Heart left ventricle (tissue), 16 donors: ENCODE data around the gene CAGE1. TPM values are rescaled to one million over a fixed set of nuclear protein-coding genes. Genes with fewer than 3 reads are reported as not detected.

ENCODE experiments used
- ATAC-seq, 4 donors: fragments of 200-7000 bp; cut with Tn5 transposase; one replicate each; pipeline ENCODE4 v1.9.1; 2020 to 2022; ENCODE audit warnings: moderate library complexity in 4 of 4, mild to moderate bottlenecking in 3 of 4, moderate number of reproducible peaks in 1 of 4
- DNase-seq, 5 donors: peaks; one replicate each; pipeline ENCODE4 v3.0.0-alpha.2; 2020
- H3K27ac ChIP-seq, 12 donors: fragments of 200-600 bp; sonication (generic) in 4 of 12; one replicate each; pipeline versions ENCODE4 v1.5.0 to v1.8.0; 2016 to 2022; ENCODE audit warnings: mild to moderate bottlenecking in 2 of 12
- H3K27me3 ChIP-seq, 9 donors: fragments of 200-600 bp; sonication (generic) in 2 of 9; one replicate each; pipeline versions ENCODE4 v1.5.1 to v1.8.0; 2016 to 2022; ENCODE audit warnings: mild to moderate bottlenecking in 3 of 9
- H3K36me3 ChIP-seq, 9 donors: fragments of 200-600 bp; sonication (generic) in 2 of 9; one replicate each; pipeline versions ENCODE4 v1.5.0 to v1.8.0; 2018 to 2022; ENCODE audit warnings: mild to moderate bottlenecking in 2 of 9
- H3K4me1 ChIP-seq, 12 donors: fragments of 200-600 bp; sonication (generic) in 4 of 12; one replicate each; pipeline versions ENCODE4 v1.5.0 to v1.8.0; 2016 to 2022; ENCODE audit warnings: mild to moderate bottlenecking in 3 of 12
- H3K4me3 ChIP-seq, 12 donors: fragments of 200-600 bp; sonication (generic) in 4 of 12; one replicate each; pipeline versions ENCODE4 v1.5.0 to v1.8.0; 2017 to 2022; ENCODE audit warnings: mild to moderate bottlenecking in 9 of 12, moderate library complexity in 4 of 12
- H3K9me3 ChIP-seq, 12 donors: fragments of 200-600 bp; sonication (generic) in 4 of 12; one replicate each; pipeline versions ENCODE4 v1.5.0 to v1.8.0; 2016 to 2022; ENCODE audit warnings: mild to moderate bottlenecking in 1 of 12
- CTCF ChIP-seq, 12 donors: fragments of 200-600 bp; sonication (generic) in 4 of 12; IDR thresholded peaks; one replicate each; pipeline versions ENCODE4 v1.5.0 to v1.8.0; 2018 to 2022; ENCODE audit warnings: antibody characterized with exemption in 12 of 12, mild to moderate bottlenecking in 5 of 12
- POLR2A ChIP-seq, 2 donors: fragments of 450-650 bp; IDR thresholded peaks; one replicate each; pipeline ENCODE4 v1.6.1; 2017; ENCODE audit warnings: antibody characterized with exemption in 2 of 2, mild to moderate bottlenecking in 2 of 2, moderate library complexity in 2 of 2
- WGBS, 4 donors: extraction: QIAGEN DNeasy Blood & Tissue Kit in 2 of 4; methylation state at CpG; one replicate each; pipeline versions ENCODE4 v1.1.5 to v1.1.7; 2013 to 2018; 5-methylcytosine and 5-hydroxymethylcytosine counted together
- intact Hi-C, 10 donors: fragments of 100-400 bp; cut with DNase I; formaldehyde crosslinking; loops; one replicate each; pipeline versions ENCODE4 v1.11.1 to v1.14.2; 2022
- polyA plus RNA-seq, 2 donors: library from polyadenylated mRNA; stranded (reverse); fragments of 200-250 nt; gene quantifications; one replicate each; pipeline ENCODE4 v1.2.3, GENCODE V29; 2013
- total RNA-seq, 9 donors: library from RNA; depleted of rRNA in 2 of 9; stranded (reverse); fragments of >200 nt in 2 of 9; fragmentation: NEBNext Ultra II Directional in 3 of 9; extraction: Animal tissue kit (Norgen Biotek cat#: 25700) in 3 of 9; gene quantifications; one replicate each; pipeline versions ENCODE4 v1.1.0 to v1.2.4, GENCODE V29; 2016 to 2023
- donor health status: ischemic (EF 13 %, LVEDD 7.1; RV severe dilation, severe dysfunction).
- donor health status: healthy with polysubstance abuse.
- donor health status: DM: no; HTN: yes; CAD: no.
- donor health status: DM: no; HTN: no; CAD: no.
- donor health status: ischemic (EF 25% LVEDD 6.9; RV normal size, moderate dysfunction).
- donor health status: ischemic (EF 25% LVEDD 5.7; RV mildly dilated, moderate dysfunction).
- donor health status: healthy.
- donor health status: DM: yes; HTN: yes; CAD: no.
- donor health status: ischemic (EF 35%, LVEDD 5.7; RV mildly dilated, moderate dysfunction).
- donor health status: nonischemic (EF 11% LVEDD 7.7; RV severe dilation, severe dysfunction).
- donor health status: DM: yes; HTN: yes; CAD: no.
- donor health status: PGD.
- donor health status: ischemic (EF 29% LVEDD 5.4; RV normal size, mild dysfunction).
- donor health status: nonischemic (EF 23%, LVEDD 6.1; RV moderate dilation, normal function).

Gene CAGE1
- total and polyA plus RNA-seq, 11 donors: 0.54 TPM; not detected in 10

GRCh38 chr6:7421066-7421465, 31.5 kb upstream of the CAGE1 start:
- Histone ChIP-seq H3K4me3 (no peak overlapping the region), H3K4me1 (no peaks in the 10 kb centered on the region), H3K9me3 (no peaks in the 10 kb centered on the region), H3K36me3 (peaks cover 0 to 42% (median 26%) of the 10 kb centered on the region in 9 donors), H3K27me3 (no peaks in the 10 kb centered on the region), H3K27ac (no peak overlapping the region)
- 94 to 98% (median 95%) methylated on average over 3 of the region's 3 CpGs for WGBS, 4 donors
- TF ChIP-seq POLR2A (IDR thresholded peaks at IDR 0.05) (no peak), CTCF (IDR thresholded peaks at IDR 0.05) (no peak)
- intact Hi-C loops: loop anchor here in 7 of 10 donors (5.0 to 10.0 kb wide), 5 partner anchors 134 to 194 kb away; no protein-coding TSS in a partner anchor
- no peak for DNase-seq
- ATAC-seq: no peak

- H3K4me3 ChIP-seq: no peak overlapping the region
- H3K27ac ChIP-seq: no peak overlapping the region
- DNase-seq (no peak), ATAC-seq (no peak)
- WGBS, 4 donors: 66 to 68% (median 67%) methylated on average over 1 of the region's 1 CpG
- H3K4me1 ChIP-seq: no peaks in the 10 kb centered on the region
- TF ChIP-seq CTCF (IDR thresholded peaks at IDR 0.05): no peak
- no peak for TF ChIP-seq POLR2A (IDR thresholded peaks at IDR 0.05)
- peaks cover 0 to 62% (median 46%) of the 10 kb centered on the region in 9 donors for H3K36me3 ChIP-seq
- no peaks in the 10 kb centered on the region for H3K27me3 ChIP-seq
- no peaks in the 10 kb centered on the region for H3K9me3 ChIP-seq
- intact Hi-C loops: loop anchor here in 2 of 10 donors (10.0 kb wide), 2 partner anchors 166 to 196 kb away; no protein-coding TSS in a partner anchor
Measured at GRCh38 chr6:7419065-7419464, 29.5 kb upstream of the CAGE1 start.

GRCh38 chr6:7418238-7418905, 28.8 kb upstream of the CAGE1 start:
- Histone ChIP-seq H3K27me3 (no peaks in the 10 kb centered on the region), H3K9me3 (no peaks in the 10 kb centered on the region), H3K36me3 (peaks cover 0 to 69% (median 53%) of the 10 kb centered on the region in 9 donors), H3K27ac (no peak overlapping the region), H3K4me1 (no peaks in the 10 kb centered on the region), H3K4me3 (no peak overlapping the region)
- 84 to 88% (median 86%) methylated on average over 6 of the region's 6 CpGs for WGBS, 4 donors
- ATAC-seq: no peak
- DNase-seq: no peak
- intact Hi-C loops: loop anchor here in 2 of 10 donors (10.0 kb wide), 2 partner anchors 166 to 196 kb away; no protein-coding TSS in a partner anchor
- no peak for TF ChIP-seq POLR2A (IDR thresholded peaks at IDR 0.05)
- no peak for TF ChIP-seq CTCF (IDR thresholded peaks at IDR 0.05)

- Histone ChIP-seq H3K4me1 (no peaks in the 10 kb centered on the region), H3K27ac (no peak overlapping the region), H3K4me3 (no peak overlapping the region), H3K36me3 (peaks cover 0 to 76% (median 59%) of the 10 kb centered on the region in 9 donors), H3K9me3 (no peaks in the 10 kb centered on the region), H3K27me3 (no peaks in the 10 kb centered on the region)
- DNase-seq (no peak), ATAC-seq (no peak)
- intact Hi-C loops: loop anchor here in 2 of 10 donors (10.0 kb wide), 2 partner anchors 167 to 197 kb away; no protein-coding TSS in a partner anchor
- WGBS, 4 donors: 81 to 91% (median 88%) methylated on average over 2 of the region's 2 CpGs
- TF ChIP-seq POLR2A (IDR thresholded peaks at IDR 0.05) (no peak), CTCF (IDR thresholded peaks at IDR 0.05) (no peak)
Measured at GRCh38 chr6:7417684-7418083, 28.1 kb upstream of the CAGE1 start.
